K562 (cell line): ENCODE measurements around the gene MKNK1. TPM values are rescaled to one million over a fixed set of nuclear protein-coding genes. Genes with fewer than 3 reads are reported as not detected.

Source experiments
- FOXP4 ChIP-seq: sonication (generic); formaldehyde crosslinking; IDR thresholded peaks from 2 replicates; pipeline ENCODE4 v1.8.0; 2022; ENCODE audit warnings: mild to moderate bottlenecking, missing genetic modification reagents, borderline replicate concordance
- KLF10 ChIP-seq: fragments of 250-450 bp; sonication (Bioruptor Pico); IDR thresholded peaks from 2 replicates; pipeline ENCODE4 v1.6.1; 2021; ENCODE audit warnings: matching md5 sums
- NBN ChIP-seq: fragments of 450-650 bp; IDR thresholded peaks from 2 replicates; pipeline ENCODE4 v1.6.1; 2016; ENCODE audit warnings: low read depth, mild to moderate bottlenecking
- PHF20 ChIP-seq: fragments of 450-650 bp; IDR thresholded peaks from 2 replicates; pipeline ENCODE4 v1.6.1; 2018; ENCODE audit not compliant: partially characterized antibody
- PHF8 ChIP-seq: fragments of 200-600 bp; sonication (generic); IDR thresholded peaks from 2 replicates; pipeline ENCODE4 v1.6.1; 2012; ENCODE audit warnings: mixed run types, mild to moderate bottlenecking, inconsistent platforms, low read length, moderate library complexity, borderline replicate concordance
- PRMT5 ChIP-seq: sonication (generic); formaldehyde crosslinking; IDR thresholded peaks from 2 replicates; pipeline ENCODE4 v1.5.0; 2020; ENCODE audit warnings: missing genetic modification reagents
- PTBP1 ChIP-seq: fragments of 200-400 bp; formaldehyde crosslinking; IDR thresholded peaks from 2 replicates; pipeline ENCODE4 v1.6.1; 2017; ENCODE audit warnings: low read depth, low read length
- RAD51 ChIP-seq: fragments of 450-650 bp; IDR thresholded peaks from 2 replicates; pipeline ENCODE4 v1.7.1; 2016; ENCODE audit warnings: low read depth, mild to moderate bottlenecking, borderline replicate concordance
- TCF7 ChIP-seq: sonication (generic); IDR thresholded peaks from 2 replicates; pipeline ENCODE4 v1.6.1; 2016; ENCODE audit warnings: antibody characterized with exemption, borderline replicate concordance
- ZNF324 ChIP-seq: fragments of 250-450 bp; sonication (Bioruptor Pico); IDR thresholded peaks from 2 replicates; pipeline ENCODE4 v1.4.0; 2020; ENCODE audit warnings: mild to moderate bottlenecking
- polyA plus RNA-seq, 8 experiments: library from polyadenylated mRNA; depleted of rRNA in 4 of 8; stranded (reverse) in 5 of 8; unstranded in 3 of 8; fragments of >200 nt; fragmentation: Nextera tagmentation in 2 of 8; fragmentation: Illumina TruSeq in 1 of 8; extraction: Ambion mirVana in 2 of 8; extraction: Trizol in 1 of 8; gene quantifications; 2 replicates each; pipeline versions ENCODE4 v1.2.1 to v1.2.3, GENCODE V29; 2011 to 2014; ENCODE audit warnings: inconsistent platforms in 1 of 8, missing spikeins in 1 of 8
- total RNA-seq, 7 experiments: library from RNA; depleted of rRNA in 6 of 7; stranded (reverse); fragments of >200 nt in 6 of 7; fragmentation: Illumina TruSeq in 2 of 7; extraction: Trizol in 2 of 7; gene quantifications; 2 replicates each; pipeline versions ENCODE4 v1.2.1 to v1.2.3, GENCODE V29; 2011 to 2021; ENCODE audit warnings: low replicate concordance in 1 of 7
- TF ChIP-seq, protein P1 (sequence below), 2 experiments: fragments of 450-650 bp in 1 of 2; sonication (generic) in 1 of 2; formaldehyde crosslinking in 1 of 2; IDR thresholded peaks; 2 replicates each; pipeline versions ENCODE4 v1.7.1 to v1.9.0; 2016 to 2022; ENCODE audit warnings: inconsistent platforms in 1 of 2, mild to moderate bottlenecking in 1 of 2, missing genetic modification reagents in 1 of 2

Gene MKNK1
- total and polyA plus RNA-seq, 9 of the 15 experiments (the other 6 are each of a cell fraction or from before 2014, with no cell fraction given) = 27.7 to 51.3 (median 43.7) TPM

DNA sequence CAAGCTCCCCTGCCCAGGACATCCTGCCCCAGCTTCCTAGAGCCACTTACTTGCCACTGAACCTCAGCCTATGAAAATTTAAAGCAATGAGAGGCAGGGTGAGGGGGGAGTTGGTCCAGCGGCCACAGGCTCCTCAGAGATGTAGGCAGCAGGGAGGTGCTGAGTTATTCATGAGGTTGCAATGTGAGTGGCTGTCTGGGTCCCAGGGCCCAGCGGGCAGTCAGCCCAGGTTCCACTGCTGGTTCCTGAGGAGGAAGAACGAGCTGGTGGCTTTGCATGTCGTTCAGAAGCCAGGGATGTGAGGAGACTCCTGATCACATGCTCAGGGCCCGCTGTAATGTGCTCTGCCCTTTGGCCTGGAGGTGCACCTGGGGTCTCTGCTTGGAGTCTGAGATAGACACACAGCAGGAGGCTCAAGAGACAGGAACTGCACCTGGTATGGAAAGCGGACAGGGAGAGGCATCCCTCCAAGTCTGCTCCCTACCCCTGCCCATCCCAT lies 52.4 kb downstream of the MKNK1 start, which contains the start of gene KNCN (continued):
- TF ChIP-seq, protein P1, sequence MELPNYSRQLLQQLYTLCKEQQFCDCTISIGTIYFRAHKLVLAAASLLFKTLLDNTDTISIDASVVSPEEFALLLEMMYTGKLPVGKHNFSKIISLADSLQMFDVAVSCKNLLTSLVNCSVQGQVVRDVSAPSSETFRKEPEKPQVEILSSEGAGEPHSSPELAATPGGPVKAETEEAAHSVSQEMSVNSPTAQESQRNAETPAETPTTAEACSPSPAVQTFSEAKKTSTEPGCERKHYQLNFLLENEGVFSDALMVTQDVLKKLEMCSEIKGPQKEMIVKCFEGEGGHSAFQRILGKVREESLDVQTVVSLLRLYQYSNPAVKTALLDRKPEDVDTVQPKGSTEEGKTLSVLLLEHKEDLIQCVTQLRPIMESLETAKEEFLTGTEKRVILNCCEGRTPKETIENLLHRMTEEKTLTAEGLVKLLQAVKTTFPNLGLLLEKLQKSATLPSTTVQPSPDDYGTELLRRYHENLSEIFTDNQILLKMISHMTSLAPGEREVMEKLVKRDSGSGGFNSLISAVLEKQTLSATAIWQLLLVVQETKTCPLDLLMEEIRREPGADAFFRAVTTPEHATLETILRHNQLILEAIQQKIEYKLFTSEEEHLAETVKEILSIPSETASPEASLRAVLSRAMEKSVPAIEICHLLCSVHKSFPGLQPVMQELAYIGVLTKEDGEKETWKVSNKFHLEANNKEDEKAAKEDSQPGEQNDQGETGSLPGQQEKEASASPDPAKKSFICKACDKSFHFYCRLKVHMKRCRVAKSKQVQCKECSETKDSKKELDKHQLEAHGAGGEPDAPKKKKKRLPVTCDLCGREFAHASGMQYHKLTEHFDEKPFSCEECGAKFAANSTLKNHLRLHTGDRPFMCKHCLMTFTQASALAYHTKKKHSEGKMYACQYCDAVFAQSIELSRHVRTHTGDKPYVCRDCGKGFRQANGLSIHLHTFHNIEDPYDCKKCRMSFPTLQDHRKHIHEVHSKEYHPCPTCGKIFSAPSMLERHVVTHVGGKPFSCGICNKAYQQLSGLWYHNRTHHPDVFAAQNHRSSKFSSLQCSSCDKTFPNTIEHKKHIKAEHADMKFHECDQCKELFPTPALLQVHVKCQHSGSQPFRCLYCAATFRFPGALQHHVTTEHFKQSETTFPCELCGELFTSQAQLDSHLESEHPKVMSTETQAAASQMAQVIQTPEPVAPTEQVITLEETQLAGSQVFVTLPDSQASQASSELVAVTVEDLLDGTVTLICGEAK (IDR thresholded peaks at IDR 0.05) = no peak
- TF ChIP-seq, protein P1 (CRISPR knock-in tag; IDR thresholded peaks at IDR 0.05) = no peak
- TF ChIP-seq PHF20 (no peak), PTBP1 (no peak), RAD51 (no peak), TCF7 (no peak), KLF10 (no peak), NBN (no peak), FOXP4 (no peak), ZNF324 (no peak), PHF8 (no peak), PRMT5 (CRISPR knock-in tag) (no peak)
